NOMO-1 treated with dmso at 0.1 percent for 144 hours (cell line): ENCODE data around the gene CGNL1.
A peak's percentile ranks its signal among the peaks of the same experiment; 100 is the strongest.

Experiments
- DNase-seq: peaks from one replicate; lab custom pipeline; 2025; ENCODE audit not compliant: unreplicated experiment; lab: John Stamatoyannopoulos, UW

The CGNL1 gene

GRCh38 chr15:57541805-57542504, 165.7 kb downstream of the CGNL1 start:
- no peak for DNase-seq

- no peak for DNase-seq
These were observed 166.2 kb downstream of the CGNL1 start for GRCh38 chr15:57542505-57542817.

GRCh38 chr15:57544848-57545480, 168.7 kb downstream of the CGNL1 start:
- no peak for DNase-seq

- DNase-seq: no peak
These were observed 169.7 kb downstream of the CGNL1 start for GRCh38 chr15:57545995-57546394.

- DNase-seq: no peak
These were observed 171.0 kb downstream of the CGNL1 start for GRCh38 chr15:57547243-57547755.

GRCh38 chr15:57548351-57548750, 172.0 kb downstream of the CGNL1 start:
- no peak for DNase-seq

- DNase-seq: no peak
These were observed 172.5 kb downstream of the CGNL1 start for GRCh38 chr15:57548835-57549234.

GRCh38 chr15:57549935-57550334, 173.6 kb downstream of the CGNL1 start:
- no peak for DNase-seq

GRCh38 chr15:57550640-57551039, 174.3 kb downstream of the CGNL1 start:
- no peak for DNase-seq

GRCh38 chr15:57551715-57552677, 175.7 kb downstream of the CGNL1 start:
- no peak for DNase-seq

GRCh38 chr15:57552678-57553334, 176.5 kb downstream of the CGNL1 start:
- DNase-seq: no peak

- no peak for DNase-seq
These were observed 177.2 kb downstream of the CGNL1 start for GRCh38 chr15:57553526-57553925.

- no peak for DNase-seq
These were observed 177.9 kb downstream of the CGNL1 start for GRCh38 chr15:57554063-57554811.

GRCh38 chr15:57554812-57555179, 178.5 kb downstream of the CGNL1 start:
- DNase-seq: no peak

- no peak for DNase-seq
These were observed 179.0 kb downstream of the CGNL1 start for GRCh38 chr15:57555270-57555669.

GRCh38 chr15:57556040-57556439, 179.7 kb downstream of the CGNL1 start:
- no peak for DNase-seq

- no peak for DNase-seq
These were observed 181.0 kb downstream of the CGNL1 start for GRCh38 chr15:57557267-57557666.

- no peak for DNase-seq
These were observed 181.5 kb downstream of the CGNL1 start for GRCh38 chr15:57557810-57558209.

GRCh38 chr15:57559875-57560274, 183.6 kb downstream of the CGNL1 start:
- DNase-seq: no peak

GRCh38 chr15:57561041-57561711, 184.9 kb downstream of the CGNL1 start:
- peak; percentile 14 for DNase-seq
